Epithelial cell of esophagus (primary cell): ENCODE data around the gene ZNF865.

Experiments used
- DNase-seq: peaks from one replicate; pipeline ENCODE4 v3.0.0; 2010; ENCODE audit warnings: low read depth
- H3K4me3 ChIP-seq: 2 replicates; pipeline ENCODE4 v1.5.1; 2011; ENCODE audit warnings: mild to moderate bottlenecking, low read length, control low read depth
- TF ChIP-seq, protein P1 (sequence below): IDR thresholded peaks from 2 replicates; pipeline ENCODE4 v1.5.1; 2011; ENCODE audit warnings: low read depth, mild to moderate bottlenecking, low read length, control low read depth, inconsistent platforms; ENCODE audit not compliant: insufficient read depth; ENCODE audit errors: missing control alignments

ZNF865 gene

DNA sequence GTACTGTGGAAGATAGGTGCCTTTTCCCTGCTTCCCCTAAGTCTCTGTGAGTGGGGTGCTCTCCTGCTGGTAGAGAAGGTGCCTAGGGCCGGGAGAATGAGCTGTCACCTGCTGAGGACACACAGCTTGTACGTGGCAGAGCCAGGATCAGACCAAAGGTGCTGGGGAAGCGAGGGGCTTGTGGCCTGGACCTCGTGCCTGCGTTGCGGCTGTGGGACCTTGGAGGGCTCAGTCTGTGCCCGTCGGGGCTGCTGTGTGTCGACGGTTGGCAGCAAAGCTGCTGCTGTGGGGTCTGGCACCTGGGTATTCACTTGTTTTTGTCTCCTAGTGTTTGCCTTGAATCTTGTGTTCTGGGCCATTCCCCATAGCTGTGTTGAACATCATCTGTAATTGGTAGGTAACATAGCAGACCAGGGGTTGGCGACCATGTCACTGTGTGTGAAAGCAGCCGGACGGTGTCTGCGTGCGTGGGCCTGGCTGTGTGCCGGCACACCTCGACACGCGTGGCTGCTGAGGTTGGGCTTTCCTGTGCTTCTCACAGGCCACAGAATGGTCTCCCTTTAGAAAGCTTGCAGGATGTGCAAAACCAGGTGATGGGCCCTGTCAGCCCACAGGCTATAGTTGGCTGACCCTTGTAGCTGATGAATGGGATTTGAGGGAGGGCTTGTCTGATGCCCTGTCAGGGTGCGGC lies 58.5 kb downstream of the ZNF865 start:
- no peak overlapping the region for H3K4me3 ChIP-seq
- DNase-seq, result no peak
- TF ChIP-seq, protein P1, sequence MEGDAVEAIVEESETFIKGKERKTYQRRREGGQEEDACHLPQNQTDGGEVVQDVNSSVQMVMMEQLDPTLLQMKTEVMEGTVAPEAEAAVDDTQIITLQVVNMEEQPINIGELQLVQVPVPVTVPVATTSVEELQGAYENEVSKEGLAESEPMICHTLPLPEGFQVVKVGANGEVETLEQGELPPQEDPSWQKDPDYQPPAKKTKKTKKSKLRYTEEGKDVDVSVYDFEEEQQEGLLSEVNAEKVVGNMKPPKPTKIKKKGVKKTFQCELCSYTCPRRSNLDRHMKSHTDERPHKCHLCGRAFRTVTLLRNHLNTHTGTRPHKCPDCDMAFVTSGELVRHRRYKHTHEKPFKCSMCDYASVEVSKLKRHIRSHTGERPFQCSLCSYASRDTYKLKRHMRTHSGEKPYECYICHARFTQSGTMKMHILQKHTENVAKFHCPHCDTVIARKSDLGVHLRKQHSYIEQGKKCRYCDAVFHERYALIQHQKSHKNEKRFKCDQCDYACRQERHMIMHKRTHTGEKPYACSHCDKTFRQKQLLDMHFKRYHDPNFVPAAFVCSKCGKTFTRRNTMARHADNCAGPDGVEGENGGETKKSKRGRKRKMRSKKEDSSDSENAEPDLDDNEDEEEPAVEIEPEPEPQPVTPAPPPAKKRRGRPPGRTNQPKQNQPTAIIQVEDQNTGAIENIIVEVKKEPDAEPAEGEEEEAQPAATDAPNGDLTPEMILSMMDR, result no peak

DNA sequence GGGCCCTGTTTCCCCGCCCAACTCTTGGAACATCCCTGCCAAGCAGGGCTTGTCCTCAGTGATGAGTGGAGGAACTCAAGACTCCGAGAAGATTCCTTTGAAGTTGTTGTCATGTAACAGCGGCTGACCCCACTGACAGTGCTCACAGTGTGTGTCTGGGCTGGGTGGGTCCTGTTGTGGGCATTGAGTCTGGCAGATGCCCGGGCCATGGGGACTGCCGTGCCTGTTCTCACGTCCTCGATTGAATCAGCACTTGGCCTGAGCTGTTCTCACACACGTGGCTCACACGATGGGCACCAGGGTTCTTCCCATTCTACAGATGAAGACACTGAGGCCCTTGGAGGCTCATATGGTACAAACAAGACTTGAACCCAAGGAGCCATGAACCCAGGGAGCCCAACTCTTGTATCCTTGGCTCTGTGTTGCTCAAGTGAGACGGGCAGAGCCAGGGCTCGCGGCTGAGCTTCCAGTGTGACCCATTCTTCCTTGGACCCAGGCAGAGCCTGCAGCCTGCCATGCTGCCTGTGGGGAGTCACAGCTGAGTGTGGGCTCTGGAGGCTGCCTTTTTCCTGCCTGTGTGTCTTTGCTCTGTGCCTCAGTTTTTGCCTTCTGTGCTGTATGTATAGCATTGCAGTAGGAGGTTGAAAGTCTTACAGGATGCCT lies 61.0 kb downstream of the ZNF865 start:
- DNase-seq, result no peak
- TF ChIP-seq, protein P1, result no peak
- no peak overlapping the region for H3K4me3 ChIP-seq
